Measurements from ENCODE around the gene SLC10A1.

DNA sequence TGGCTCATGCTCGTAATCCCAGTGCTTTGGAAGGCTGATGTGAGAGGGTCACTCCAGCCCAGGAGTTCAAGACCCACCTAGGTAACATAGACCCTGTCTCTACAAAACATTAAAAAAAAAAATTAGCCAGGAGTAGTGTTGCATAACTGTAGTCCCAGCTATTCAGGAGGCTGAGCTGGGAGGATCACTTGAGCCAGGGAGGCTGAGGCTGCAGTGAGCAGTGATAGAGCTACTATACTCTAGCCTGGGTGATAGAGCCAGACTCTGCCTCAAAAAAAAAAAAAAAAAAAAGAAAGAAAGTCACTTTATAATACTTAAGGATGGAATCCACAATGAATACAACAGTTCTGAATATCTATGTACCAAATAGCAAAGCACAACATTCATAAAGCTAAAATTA lies 10.2 kb upstream of the SLC10A1 start:
- TF ChIP-seq, protein P1, sequence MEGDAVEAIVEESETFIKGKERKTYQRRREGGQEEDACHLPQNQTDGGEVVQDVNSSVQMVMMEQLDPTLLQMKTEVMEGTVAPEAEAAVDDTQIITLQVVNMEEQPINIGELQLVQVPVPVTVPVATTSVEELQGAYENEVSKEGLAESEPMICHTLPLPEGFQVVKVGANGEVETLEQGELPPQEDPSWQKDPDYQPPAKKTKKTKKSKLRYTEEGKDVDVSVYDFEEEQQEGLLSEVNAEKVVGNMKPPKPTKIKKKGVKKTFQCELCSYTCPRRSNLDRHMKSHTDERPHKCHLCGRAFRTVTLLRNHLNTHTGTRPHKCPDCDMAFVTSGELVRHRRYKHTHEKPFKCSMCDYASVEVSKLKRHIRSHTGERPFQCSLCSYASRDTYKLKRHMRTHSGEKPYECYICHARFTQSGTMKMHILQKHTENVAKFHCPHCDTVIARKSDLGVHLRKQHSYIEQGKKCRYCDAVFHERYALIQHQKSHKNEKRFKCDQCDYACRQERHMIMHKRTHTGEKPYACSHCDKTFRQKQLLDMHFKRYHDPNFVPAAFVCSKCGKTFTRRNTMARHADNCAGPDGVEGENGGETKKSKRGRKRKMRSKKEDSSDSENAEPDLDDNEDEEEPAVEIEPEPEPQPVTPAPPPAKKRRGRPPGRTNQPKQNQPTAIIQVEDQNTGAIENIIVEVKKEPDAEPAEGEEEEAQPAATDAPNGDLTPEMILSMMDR (IDR thresholded peaks at IDR 0.05): no peak
- TF ChIP-seq POLR2A (IDR thresholded peaks at IDR 0.05): no peak
